GM21447 (cell line): ENCODE data around the gene PLTP.
A peak's percentile ranks its signal among the peaks of the same experiment; 100 is the strongest.

Experiments
- ATAC-seq: cut with Tn5 transposase; IDR thresholded peaks from one replicate; pipeline ENCODE4 v1.9.1; 2021; ENCODE audit not compliant: unreplicated experiment

The PLTP gene

GRCh38 chr20:45921337-45922189, 9.6 kb upstream of the PLTP start:
- ATAC-seq, result no peak

GRCh38 chr20:45920462-45921336, 8.7 kb upstream of the PLTP start:
- ATAC-seq, result no peak

GRCh38 chr20:45919542-45920399, 7.8 kb upstream of the PLTP start:
- ATAC-seq, result no peak

- no peak for ATAC-seq
Observed at GRCh38 chr20:45918779-45919537, 7.0 kb upstream of the PLTP start.

GRCh38 chr20:45918182-45918737, 6.3 kb upstream of the PLTP start:
- ATAC-seq, result no peak

- no peak for ATAC-seq
Observed at GRCh38 chr20:45917790-45918141, 5.8 kb upstream of the PLTP start.

GRCh38 chr20:45913116-45913515, 1.2 kb upstream of the PLTP start:
- no peak for ATAC-seq

GRCh38 chr20:45912344-45912682, 358 bp upstream of the PLTP start:
- no peak for ATAC-seq

- peak; percentile 88 for ATAC-seq
Observed at GRCh38 chr20:45910670-45911485, 1.1 kb downstream of the PLTP start.

GRCh38 chr20:45909817-45910669, 1.9 kb downstream of the PLTP start:
- ATAC-seq, result no peak

GRCh38 chr20:45909336-45909808, 2.6 kb downstream of the PLTP start:
- no peak for ATAC-seq

- no peak for ATAC-seq
Observed at GRCh38 chr20:45908084-45908483, 3.9 kb downstream of the PLTP start.

- no peak for ATAC-seq
Observed at GRCh38 chr20:45907219-45907948, 4.6 kb downstream of the PLTP start.

- ATAC-seq, result no peak
Observed at GRCh38 chr20:45905505-45906079, 6.4 kb downstream of the PLTP start.

- no peak for ATAC-seq
Observed at GRCh38 chr20:45904583-45905504, 7.1 kb downstream of the PLTP start.

- no peak for ATAC-seq
Observed at GRCh38 chr20:45902199-45902701, 9.7 kb downstream of the PLTP start.
